Caco-2 (cell line): ENCODE measurements around the gene C19orf53. TPM values are rescaled to one million over a fixed set of nuclear protein-coding genes. Genes with fewer than 3 reads are reported as not detected.

Source experiments
- BruUV-seq: library from RNA; stranded (reverse); fragments of 400-500 nt; replicated peaks from 2 replicates; lab custom pipeline; 2021; lab: Mats Ljungman, UMichigan
- CTCF ChIA-PET: fragments of 300-600 bp; sonication (Branson Sonifier 250); formaldehyde crosslinking; loops from one replicate; lab custom pipeline; 2022; ENCODE audit warnings: antibody characterized with exemption; lab: Charles Lee
- POLR2A ChIA-PET: fragments of 300-600 bp; sonication (Branson Sonifier 250); formaldehyde crosslinking; loops from one replicate; lab custom pipeline; 2022; ENCODE audit warnings: antibody characterized with exemption; lab: Charles Lee
- DNase-seq, 2 experiments: peaks; one replicate each; pipeline versions ENCODE4 v3.0.0 to v3.0.0-alpha.2; 2020 to 2022
- H3K27me3 ChIP-seq: replicated peaks from 2 replicates; pipeline ENCODE4 v1.6.0; 2011; ENCODE audit warnings: low read length; ENCODE audit not compliant: control insufficient read depth, insufficient read depth
- H3K36me3 ChIP-seq: 2 replicates; pipeline ENCODE4 v1.5.1; 2011; ENCODE audit warnings: low read length; ENCODE audit not compliant: control insufficient read depth, insufficient read depth
- H3K4me1 ChIP-seq: fragments of 250-450 bp; sonication (Bioruptor Pico); 2 replicates; pipeline ENCODE4 v1.5.1; 2020; ENCODE audit warnings: mild to moderate bottlenecking
- H3K4me3 ChIP-seq: 2 replicates; pipeline ENCODE4 v1.5.1; 2011; ENCODE audit warnings: low read depth, mild to moderate bottlenecking, control low read depth, low read length
- H3K9me3 ChIP-seq: fragments of 250-450 bp; sonication (Bioruptor Pico); 2 replicates; pipeline ENCODE4 v1.5.1; 2020; ENCODE audit warnings: mild to moderate bottlenecking, moderate library complexity
- H3K27ac Mint-ChIP-seq: one replicate; pipeline ENCODE4 v1.8.0; 2022; ENCODE audit warnings: mixed read lengths; ENCODE audit not compliant: unreplicated experiment
- H3K27me3 Mint-ChIP-seq: one replicate; pipeline ENCODE4 v1.8.0; 2022; ENCODE audit warnings: mixed read lengths; ENCODE audit not compliant: insufficient read depth, unreplicated experiment
- H3K36me3 Mint-ChIP-seq: one replicate; pipeline ENCODE4 v1.8.0; 2022; ENCODE audit warnings: mild to moderate bottlenecking, mixed read lengths; ENCODE audit not compliant: insufficient read depth, unreplicated experiment
- H3K4me1 Mint-ChIP-seq: one replicate; pipeline ENCODE4 v1.8.0; 2022; ENCODE audit warnings: low read depth, mixed read lengths; ENCODE audit not compliant: unreplicated experiment
- H3K4me3 Mint-ChIP-seq: one replicate; pipeline ENCODE4 v1.8.0; 2022; ENCODE audit warnings: mild to moderate bottlenecking, moderate library complexity, mixed read lengths; ENCODE audit not compliant: unreplicated experiment
- H3K9me3 Mint-ChIP-seq: one replicate; pipeline ENCODE4 v1.8.0; 2022; ENCODE audit warnings: mixed read lengths; ENCODE audit not compliant: unreplicated experiment
- intact Hi-C: fragments of 100-400 bp; cut with micrococcal nuclease; formaldehyde crosslinking; loops from one replicate; pipeline ENCODE4 v1.10.0; 2022; ENCODE audit not compliant: unreplicated experiment
- total RNA-seq: library from RNA; stranded (reverse); gene quantifications from 2 replicates; pipeline ENCODE4 v1.2.3, GENCODE V29; 2022
- TF ChIP-seq, protein P1 (sequence below), 2 experiments: fragments of 200-600 bp in 1 of 2; IDR thresholded peaks; 1 replicate in 1 of 2; 2 replicates in 1 of 2; pipeline versions ENCODE4 v1.5.1 to v1.8.0; 2011 to 2022; ENCODE audit warnings: antibody characterized with exemption in 1 of 2, control low read depth in 1 of 2, inconsistent platforms in 1 of 2, low read depth in 1 of 2, low read length in 1 of 2, mild to moderate bottlenecking in 1 of 2, moderate library complexity in 1 of 2; ENCODE audit not compliant: insufficient read depth in 1 of 2, severe bottlenecking in 1 of 2, unreplicated experiment in 1 of 2

C19orf53 gene
- total RNA-seq, 1 experiment from 2014 or later: 113 TPM

DNA sequence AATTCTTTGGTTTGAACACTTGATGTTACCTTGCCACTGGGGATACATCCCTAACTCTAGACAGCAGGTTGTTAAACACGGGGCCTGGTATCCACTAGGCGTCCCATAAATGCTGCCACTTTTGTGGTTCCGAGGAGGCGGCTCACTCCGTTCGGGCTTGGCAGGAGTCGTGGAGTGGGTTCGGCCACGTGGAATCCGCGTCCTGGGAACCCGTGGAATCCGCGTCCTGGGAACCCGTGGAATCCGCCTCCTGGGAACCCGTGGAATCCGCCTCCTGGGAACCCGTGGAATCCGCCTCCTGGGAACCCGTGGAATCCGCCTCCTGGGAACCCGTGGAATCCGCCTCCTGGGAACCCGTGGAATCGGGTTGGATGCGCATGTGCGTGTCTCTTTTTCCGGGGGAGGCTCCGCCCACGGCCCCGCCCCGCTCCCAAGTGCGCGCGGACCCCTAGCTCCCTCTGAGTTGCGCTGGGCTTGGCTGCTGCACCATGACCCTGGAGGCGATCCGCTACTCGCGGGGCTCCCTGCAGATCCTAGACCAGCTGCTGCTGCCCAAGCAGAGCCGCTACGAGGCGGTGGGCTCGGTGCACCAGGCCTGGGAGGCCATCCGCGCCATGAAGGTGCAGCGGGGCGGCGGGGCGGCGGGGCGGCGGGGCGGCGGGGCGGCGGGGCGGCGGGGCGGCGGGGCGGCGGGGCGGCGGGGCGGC is 10.0 kb upstream of the C19orf53 start, which contains the start of gene MRI1:
Gene MRI1, plus strand, starts transcription at position 422 of the 707 bp plus-strand sequence. Its CDS starts 67 bp downstream, at position 489.
- Mint-ChIP-seq H3K4me3 (peak within 1 kb of the TSS; percentile 80), H3K4me1 (peaks cover 9% of the 10 kb centered on the region), H3K27ac (peak within 1 kb of the TSS; percentile 57), H3K9me3 (no peaks in the 10 kb centered on the region), H3K36me3 (peaks cover 13% of the 10 kb centered on the region), H3K27me3 (no peaks in the 10 kb centered on the region)
- H3K27me3 ChIP-seq: no peaks in the 10 kb centered on the region
- H3K4me1 ChIP-seq: peaks cover 4% of the 10 kb centered on the region; the same call in 1 of the 2 replicates
- BruUV-seq: no TSS peak
- H3K36me3 ChIP-seq: no peaks in the 10 kb centered on the region
- H3K4me3 ChIP-seq: peak within 1 kb of the TSS; percentile 58
- DNase-seq: peak; percentile 79 to 80
- intact Hi-C loops: loop anchor here (1.0 kb wide), 1 partner anchor 33 kb away; no protein-coding TSS in a partner anchor
- CTCF ChIA-PET: no interaction called here
- no peaks in the 10 kb centered on the region for H3K9me3 ChIP-seq
- TF ChIP-seq, protein P1, sequence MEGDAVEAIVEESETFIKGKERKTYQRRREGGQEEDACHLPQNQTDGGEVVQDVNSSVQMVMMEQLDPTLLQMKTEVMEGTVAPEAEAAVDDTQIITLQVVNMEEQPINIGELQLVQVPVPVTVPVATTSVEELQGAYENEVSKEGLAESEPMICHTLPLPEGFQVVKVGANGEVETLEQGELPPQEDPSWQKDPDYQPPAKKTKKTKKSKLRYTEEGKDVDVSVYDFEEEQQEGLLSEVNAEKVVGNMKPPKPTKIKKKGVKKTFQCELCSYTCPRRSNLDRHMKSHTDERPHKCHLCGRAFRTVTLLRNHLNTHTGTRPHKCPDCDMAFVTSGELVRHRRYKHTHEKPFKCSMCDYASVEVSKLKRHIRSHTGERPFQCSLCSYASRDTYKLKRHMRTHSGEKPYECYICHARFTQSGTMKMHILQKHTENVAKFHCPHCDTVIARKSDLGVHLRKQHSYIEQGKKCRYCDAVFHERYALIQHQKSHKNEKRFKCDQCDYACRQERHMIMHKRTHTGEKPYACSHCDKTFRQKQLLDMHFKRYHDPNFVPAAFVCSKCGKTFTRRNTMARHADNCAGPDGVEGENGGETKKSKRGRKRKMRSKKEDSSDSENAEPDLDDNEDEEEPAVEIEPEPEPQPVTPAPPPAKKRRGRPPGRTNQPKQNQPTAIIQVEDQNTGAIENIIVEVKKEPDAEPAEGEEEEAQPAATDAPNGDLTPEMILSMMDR (IDR thresholded peaks at IDR 0.05; ENCODE audit: insufficient read depth in 1 of 2, low read depth in 1 of 2, low read length in 1 of 2, severe bottlenecking in 1 of 2, unreplicated experiment in 1 of 2): no peak
- POLR2A ChIA-PET: interaction anchor here (0.5 to 2.0 kb wide), 5 partner anchors 10 to 97 kb away, joined by 3 to 9 read pairs (median 5); partner anchors contain the start of genes C19orf53 and ZSWIM4

DNA sequence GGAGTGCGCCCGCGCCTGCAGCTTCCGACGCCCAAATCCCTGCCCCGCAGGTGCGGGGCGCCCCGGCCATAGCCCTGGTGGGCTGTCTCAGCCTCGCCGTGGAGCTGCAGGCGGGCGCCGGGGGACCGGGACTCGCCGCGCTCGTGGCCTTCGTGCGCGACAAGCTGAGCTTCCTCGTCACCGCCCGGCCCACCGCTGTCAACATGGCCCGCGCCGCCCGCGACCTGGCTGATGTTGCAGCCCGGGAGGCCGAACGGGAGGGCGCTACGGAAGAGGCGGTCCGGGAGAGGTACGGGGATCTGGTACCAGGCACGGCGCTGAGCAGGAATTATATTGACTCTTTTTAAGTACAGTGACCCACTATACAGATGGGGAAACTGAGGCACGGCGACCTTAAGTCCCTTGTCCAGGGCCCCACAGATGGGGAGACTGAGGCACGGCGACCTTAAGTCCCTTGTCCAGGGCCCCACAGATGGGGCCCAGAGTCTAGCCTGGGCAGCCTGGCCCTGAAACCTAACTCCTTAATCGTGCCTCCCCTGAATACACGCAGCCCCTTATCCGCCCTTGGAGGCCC is 9.3 kb upstream of the C19orf53 start:
- H3K4me1 ChIP-seq: peaks cover 4% of the 10 kb centered on the region; the same call in 1 of the 2 replicates
- Mint-ChIP-seq H3K9me3 (no peaks in the 10 kb centered on the region), H3K36me3 (peaks cover 13% of the 10 kb centered on the region), H3K27ac (no peak overlapping the region), H3K4me3 (peak overlapping the region; percentile 80), H3K4me1 (peaks cover 9% of the 10 kb centered on the region), H3K27me3 (no peaks in the 10 kb centered on the region)
- POLR2A ChIA-PET: interaction anchor here (0.5 to 2.0 kb wide), 4 partner anchors 9 to 89 kb away, joined by 5 to 9 read pairs (median 5); partner anchors contain the start of genes C19orf53 and ZSWIM4
- TF ChIP-seq, protein P1 (IDR thresholded peaks at IDR 0.05; ENCODE audit: insufficient read depth in 1 of 2, low read depth in 1 of 2, low read length in 1 of 2, severe bottlenecking in 1 of 2, unreplicated experiment in 1 of 2): no peak
- DNase-seq: peak in 1 of 2 experiments; percentile 44
- H3K9me3 ChIP-seq: no peaks in the 10 kb centered on the region
- H3K27me3 ChIP-seq: no peaks in the 10 kb centered on the region
- intact Hi-C loops: loop anchor here (1.0 kb wide), 1 partner anchor 34 kb away; no protein-coding TSS in a partner anchor
- peak overlapping the region; percentile 58 for H3K4me3 ChIP-seq
- no peaks in the 10 kb centered on the region for H3K36me3 ChIP-seq
- CTCF ChIA-PET: no interaction called here
- BruUV-seq: no TSS peak

DNA sequence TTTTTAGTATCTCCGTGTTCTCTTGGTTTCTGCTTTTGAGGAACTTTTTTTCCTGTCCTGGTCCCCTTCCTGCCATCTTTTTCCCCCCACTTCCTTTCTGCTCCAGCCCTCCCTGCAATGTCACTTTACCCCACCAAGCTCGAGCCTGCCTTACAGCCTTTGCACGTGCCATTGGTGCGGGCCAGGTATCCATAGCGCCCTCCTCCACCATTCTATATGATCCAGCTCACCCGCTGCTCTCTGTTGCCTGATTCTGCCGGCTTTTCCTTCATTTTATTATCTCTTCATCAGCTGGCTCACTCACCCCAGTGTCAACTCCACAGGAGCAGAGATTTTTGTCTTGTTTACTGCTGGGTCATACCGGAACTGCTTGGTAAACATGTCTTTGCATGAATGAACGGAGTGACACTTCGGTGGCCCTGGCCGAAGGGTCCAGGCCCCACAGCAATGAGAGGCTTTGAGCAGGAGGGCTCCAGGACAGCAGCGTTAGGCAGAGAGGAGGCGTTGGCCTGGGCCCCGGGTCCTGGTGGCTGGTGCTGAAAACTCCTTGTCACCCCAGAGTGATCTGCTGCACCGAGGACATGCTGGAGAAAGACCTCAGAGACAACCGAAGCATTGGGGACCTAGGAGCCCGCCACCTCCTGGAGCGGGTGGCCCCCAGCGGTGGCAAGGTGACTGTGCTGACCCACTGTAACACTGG is 8.7 kb upstream of the C19orf53 start:
- Mint-ChIP-seq H3K4me1 (peaks cover 9% of the 10 kb centered on the region), H3K27me3 (no peaks in the 10 kb centered on the region), H3K36me3 (peaks cover 13% of the 10 kb centered on the region), H3K4me3 (peak overlapping the region; percentile 80), H3K27ac (no peak overlapping the region), H3K9me3 (no peaks in the 10 kb centered on the region)
- DNase-seq: no peak
- TF ChIP-seq, protein P1 (IDR thresholded peaks at IDR 0.05; ENCODE audit: insufficient read depth in 1 of 2, low read depth in 1 of 2, low read length in 1 of 2, severe bottlenecking in 1 of 2, unreplicated experiment in 1 of 2): no peak
- peak overlapping the region; percentile 58 for H3K4me3 ChIP-seq
- H3K27me3 ChIP-seq: no peaks in the 10 kb centered on the region
- ChIA-PET POLR2A (interaction anchor here (0.5 to 2.0 kb wide), 3 partner anchors 8 to 88 kb away, joined by 5 to 9 read pairs (median 5); partner anchors contain the start of gene C19orf53), CTCF (no interaction called here)
- H3K9me3 ChIP-seq: no peaks in the 10 kb centered on the region
- peaks cover 4% of the 10 kb centered on the region; the same call in 1 of the 2 replicates for H3K4me1 ChIP-seq
- intact Hi-C loops: no loop called here
- no TSS peak for BruUV-seq
- H3K36me3 ChIP-seq: no peaks in the 10 kb centered on the region
